GM21423 (cell line): ENCODE data around the gene POLR1G.
A peak's percentile ranks its signal among the peaks of the same experiment; 100 is the strongest.

Experiments used
- ATAC-seq: cut with Tn5 transposase; IDR thresholded peaks from one replicate; pipeline ENCODE4 v1.9.1; 2021; ENCODE audit warnings: mild to moderate bottlenecking, moderate library complexity; ENCODE audit not compliant: unreplicated experiment

POLR1G gene

GRCh38 chr19:45406226-45407090 lies at the start of gene POLR1G:
TSS of gene POLR1G (plus strand) at chr19:45406644. CDS start at chr19:45406697, 53 bp downstream.
- ATAC-seq: peak; percentile 63

- ATAC-seq: no peak
Measured at GRCh38 chr19:45356760-45357444, 49.5 kb upstream of the POLR1G start.

- ATAC-seq: no peak
Measured at GRCh38 chr19:45357445-45357783, 49.0 kb upstream of the POLR1G start.

- no peak for ATAC-seq
Measured at GRCh38 chr19:45358213-45358792, 48.1 kb upstream of the POLR1G start.

GRCh38 chr19:45361608-45362007 lies 44.8 kb upstream of the POLR1G start:
- no peak for ATAC-seq

GRCh38 chr19:45362291-45362690 lies 44.2 kb upstream of the POLR1G start:
- ATAC-seq: no peak

- no peak for ATAC-seq
Measured at GRCh38 chr19:45363861-45364459, 42.5 kb upstream of the POLR1G start.

GRCh38 chr19:45364696-45365095 lies 41.7 kb upstream of the POLR1G start:
- no peak for ATAC-seq

GRCh38 chr19:45368127-45368526 lies 38.3 kb upstream of the POLR1G start:
- no peak for ATAC-seq

GRCh38 chr19:45368737-45369340 lies 37.6 kb upstream of the POLR1G start:
- no peak for ATAC-seq

- ATAC-seq: peak; percentile 94
Measured at GRCh38 chr19:45370410-45371204, 35.8 kb upstream of the POLR1G start, which contains the start of gene ERCC2. TSS of gene ERCC2 (minus strand) at chr19:45370573. CDS start at chr19:45370540, 33 bp downstream.

GRCh38 chr19:45376045-45376724 lies 30.3 kb upstream of the POLR1G start:
- no peak for ATAC-seq

GRCh38 chr19:45380107-45380506 lies 26.3 kb upstream of the POLR1G start:
- no peak for ATAC-seq

GRCh38 chr19:45382426-45382825 lies 24.0 kb upstream of the POLR1G start:
- ATAC-seq: no peak

- no peak for ATAC-seq
Measured at GRCh38 chr19:45385392-45386221, 20.8 kb upstream of the POLR1G start.

- no peak for ATAC-seq
Measured at GRCh38 chr19:45391346-45391745, 15.1 kb upstream of the POLR1G start.

GRCh38 chr19:45391871-45392665 lies 14.4 kb upstream of the POLR1G start:
- no peak for ATAC-seq
